CD4-positive, alpha-beta memory T cell (primary cell): ENCODE results near the gene DLEU7. TPM values are rescaled to one million over a fixed set of nuclear protein-coding genes. Genes with fewer than 3 reads are reported as not detected.

Source experiments
- CTCF ChIA-PET: fragments of 350-600 bp; sonication (Branson Sonifier 250); formaldehyde crosslinking; loops from one replicate; lab custom pipeline; 2021; ENCODE audit warnings: inconsistent platforms; ENCODE audit not compliant: partially characterized antibody; lab: Charles Lee
- POLR2A ChIA-PET: fragments of 350-600 bp; sonication (Branson Sonifier 250); formaldehyde crosslinking; loops from one replicate; lab custom pipeline; 2021; ENCODE audit not compliant: partially characterized antibody; lab: Charles Lee
- DNase-seq, 5 donors: peaks; one replicate each; pipeline versions ENCODE4 v3.0.0 to v3.0.0-alpha.2; 2020 to 2022; ENCODE audit warnings: mixed read lengths in 1 of 5
- H3K27ac ChIP-seq: one replicate; pipeline ENCODE4 v1.7.0; 2013; ENCODE audit warnings: low read depth, low read length
- H3K27me3 ChIP-seq: 2 replicates; pipeline ENCODE4 v1.7.0; 2013; ENCODE audit warnings: mild to moderate bottlenecking, low read length, moderate library complexity; ENCODE audit not compliant: insufficient read depth
- H3K36me3 ChIP-seq: 2 replicates; pipeline ENCODE4 v1.7.0; 2013; ENCODE audit warnings: mild to moderate bottlenecking, low read length, moderate library complexity; ENCODE audit not compliant: insufficient read depth
- H3K4me1 ChIP-seq: 2 replicates; pipeline ENCODE4 v1.7.0; 2013; ENCODE audit warnings: mild to moderate bottlenecking, low read length, moderate library complexity; ENCODE audit not compliant: insufficient read depth
- H3K4me3 ChIP-seq, 2 donors: one replicate each; pipeline ENCODE4 v1.7.0; 2013; ENCODE audit warnings: low read length in 2 of 2, mild to moderate bottlenecking in 1 of 2
- H3K9me3 ChIP-seq, 2 donors: one replicate each; pipeline ENCODE4 v1.7.0; 2013; ENCODE audit warnings: low read length in 2 of 2, control low read depth in 1 of 2; ENCODE audit not compliant: control insufficient read depth in 1 of 2
- H3K27ac Mint-ChIP-seq, 7 donors: one replicate each; pipeline ENCODE4 v1.8.0; 2020 to 2021; ENCODE audit warnings: mixed read lengths in 7 of 7, mild to moderate bottlenecking in 6 of 7, inconsistent platforms in 3 of 7, moderate library complexity in 3 of 7
- H3K27me3 Mint-ChIP-seq, 2 donors: one replicate each; pipeline ENCODE4 v1.8.0; 2020 to 2021; ENCODE audit warnings: mixed read lengths in 2 of 2
- H3K36me3 Mint-ChIP-seq, 2 donors: one replicate each; pipeline ENCODE4 v1.8.0; 2020 to 2021; ENCODE audit warnings: mixed read lengths in 2 of 2, inconsistent platforms in 1 of 2, mild to moderate bottlenecking in 1 of 2
- H3K4me1 Mint-ChIP-seq, 4 donors: one replicate each; pipeline ENCODE4 v1.8.0; 2020 to 2021; ENCODE audit warnings: mixed read lengths in 4 of 4, mild to moderate bottlenecking in 1 of 4
- H3K4me3 Mint-ChIP-seq, 8 donors: one replicate each; pipeline ENCODE4 v1.8.0; 2020 to 2021; ENCODE audit warnings: mixed read lengths in 8 of 8, mild to moderate bottlenecking in 7 of 8, moderate library complexity in 6 of 8, inconsistent platforms in 3 of 8
- H3K9me3 Mint-ChIP-seq, 8 donors: one replicate each; pipeline ENCODE4 v1.8.0; 2020 to 2021; ENCODE audit warnings: mixed read lengths in 8 of 8, mild to moderate bottlenecking in 5 of 8, inconsistent platforms in 3 of 8, moderate library complexity in 1 of 8
- intact Hi-C: fragments of 100-400 bp; cut with micrococcal nuclease; formaldehyde crosslinking; loops from one replicate; pipeline ENCODE4 v1.15.1; 2023
- polyA plus RNA-seq, 2 donors: library from polyadenylated mRNA; unstranded; fragments of 300-500 nt; fragmentation: Illumina TruSeq; gene quantifications; one replicate each; pipeline ENCODE4 v1.2.3, GENCODE V29; 2021
- total RNA-seq, 2 experiments: library from RNA; stranded (reverse); gene quantifications; one replicate each; pipeline ENCODE4 v1.2.3, GENCODE V29; 2021

Gene DLEU7
- total and polyA plus RNA-seq, 4 experiments from 2014 or later = 0.22 TPM; not detected in 3

DNA sequence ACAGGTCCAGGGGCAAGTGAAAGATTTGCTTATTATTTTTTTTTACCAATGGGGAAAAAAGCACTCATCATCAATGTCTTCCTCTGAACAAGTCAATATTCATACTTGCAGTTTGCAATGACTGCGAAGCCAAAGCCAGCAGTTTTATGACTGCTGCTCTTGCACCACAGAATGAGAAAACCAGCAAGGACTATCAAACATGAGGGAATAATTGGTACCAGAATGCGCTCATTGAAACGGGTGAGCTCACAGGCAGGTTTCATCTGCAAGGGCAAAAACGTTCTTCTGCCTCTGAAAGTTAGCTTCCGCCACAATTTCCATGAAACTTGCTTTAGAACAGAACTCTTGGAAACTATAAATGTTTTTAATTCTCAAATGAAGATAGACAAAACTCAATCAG is 5.5 kb downstream of the DLEU7 start:
- POLR2A ChIA-PET = no interaction called here
- no peak overlapping the region for H3K27ac Mint-ChIP-seq

GRCh38 chr13:50831512-50831911 is 12.0 kb downstream of the DLEU7 start:
- no peak for DNase-seq
- Histone ChIP-seq H3K27ac (no peak overlapping the region), H3K4me1 (no peaks in the 10 kb centered on the region), H3K4me3 (no peak overlapping the region), H3K9me3 (no peaks in the 10 kb centered on the region), H3K27me3 (no peaks in the 10 kb centered on the region), H3K36me3 (no peaks in the 10 kb centered on the region)
- Mint-ChIP-seq H3K4me1 (no peaks in the 10 kb centered on the region), H3K36me3 (peaks cover 3 to 7% of the 10 kb centered on the region in 2 donors), H3K27me3 (peaks cover 1 to 2% of the 10 kb centered on the region in 2 donors), H3K27ac (no peak overlapping the region), H3K4me3 (no peak overlapping the region), H3K9me3 (peaks cover 0 to 28% (median 11%) of the 10 kb centered on the region in 8 donors)
- ChIA-PET CTCF (interaction anchor here (1.3 kb wide), 1 partner anchor 41 kb away, joined by 3 read pairs; no protein-coding TSS in a partner anchor), POLR2A (no interaction called here)
- intact Hi-C loops = no loop called here

More for the DNA sequence above, 5.5 kb downstream of the DLEU7 start:
- H3K27me3 ChIP-seq = no peaks in the 10 kb centered on the region
- intact Hi-C loops = no loop called here
- H3K9me3 ChIP-seq = no peaks in the 10 kb centered on the region
- peaks cover 0 to 16% (median 8%) of the 10 kb centered on the region in 8 donors for H3K9me3 Mint-ChIP-seq
- no peaks in the 10 kb centered on the region for H3K36me3 ChIP-seq
- CTCF ChIA-PET = interaction anchor here (1.6 kb wide), 1 partner anchor 8 kb away, joined by 3 read pairs; no protein-coding TSS in a partner anchor
- H3K4me3 Mint-ChIP-seq = no peak overlapping the region
- H3K36me3 Mint-ChIP-seq = peaks cover 3 to 5% of the 10 kb centered on the region in 2 donors
- DNase-seq = no peak
- no peak overlapping the region for H3K4me3 ChIP-seq
- no peaks in the 10 kb centered on the region for H3K4me1 ChIP-seq
- peaks cover 0 to 2% (median under 1%) of the 10 kb centered on the region in 4 donors for H3K4me1 Mint-ChIP-seq
- peaks cover 5 to 13% of the 10 kb centered on the region in 2 donors for H3K27me3 Mint-ChIP-seq
- no peak overlapping the region for H3K27ac ChIP-seq

DNA sequence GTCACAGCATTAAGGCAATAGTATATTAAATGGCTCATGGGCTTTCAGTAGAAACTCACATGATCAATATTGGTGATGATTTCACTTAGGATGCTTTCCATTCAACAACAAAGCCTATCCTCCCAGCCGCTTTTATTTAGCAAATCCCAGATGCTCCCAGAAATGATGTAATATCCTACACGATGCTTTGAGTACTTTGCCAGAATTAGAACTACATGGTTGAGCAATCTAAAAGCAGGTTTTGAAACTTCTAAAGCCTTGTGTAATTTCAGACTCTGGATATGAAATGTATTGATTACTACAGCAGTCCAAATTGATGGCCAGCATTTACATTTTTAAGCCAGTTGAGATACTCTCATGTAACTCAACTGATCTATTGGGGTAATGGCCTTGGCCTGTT is 13.6 kb downstream of the DLEU7 start:
- no peak overlapping the region for H3K27ac ChIP-seq
- no peaks in the 10 kb centered on the region for H3K4me1 ChIP-seq
- peaks cover 0 to 28% (median 11%) of the 10 kb centered on the region in 8 donors for H3K9me3 Mint-ChIP-seq
- no peaks in the 10 kb centered on the region for H3K4me1 Mint-ChIP-seq
- ChIA-PET CTCF (interaction anchor here (1.2 to 1.6 kb wide), 3 partner anchors 9 to 82 kb away, joined by 3 to 4 read pairs (median 4); no protein-coding TSS in a partner anchor), POLR2A (no interaction called here)
- no peak overlapping the region for H3K27ac Mint-ChIP-seq
- no peak overlapping the region for H3K4me3 ChIP-seq
- H3K36me3 ChIP-seq = no peaks in the 10 kb centered on the region
- H3K9me3 ChIP-seq = no peaks in the 10 kb centered on the region
- no peaks in the 10 kb centered on the region for H3K27me3 ChIP-seq
- peaks cover 0 to 1% of the 10 kb centered on the region in 2 donors for H3K27me3 Mint-ChIP-seq
- DNase-seq = no peak
- H3K36me3 Mint-ChIP-seq = peaks cover 3 to 7% of the 10 kb centered on the region in 2 donors
- intact Hi-C loops = no loop called here
- no peak overlapping the region for H3K4me3 Mint-ChIP-seq

DNA sequence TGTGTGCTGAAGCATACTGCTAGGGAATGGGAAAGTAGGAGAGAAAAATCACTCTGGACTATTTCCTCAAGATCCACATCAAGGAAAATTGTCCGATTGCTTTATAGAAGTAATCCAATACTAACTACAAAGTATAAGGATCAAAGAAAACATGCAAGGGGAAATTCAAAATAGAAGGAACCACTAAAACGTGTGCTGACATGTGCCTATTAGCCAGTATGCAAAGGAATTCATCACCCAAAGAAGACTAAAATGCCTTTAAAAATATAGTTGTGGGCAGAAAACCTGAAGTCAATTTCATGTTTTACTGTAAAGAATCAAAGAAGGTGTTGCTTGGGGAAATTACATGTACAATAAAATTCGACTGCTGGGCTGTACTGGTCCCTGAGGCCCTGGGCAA is 14.3 kb downstream of the DLEU7 start:
- POLR2A ChIA-PET = no interaction called here
- peaks cover 3 to 7% of the 10 kb centered on the region in 2 donors for H3K36me3 Mint-ChIP-seq

GRCh38 chr13:50826035-50826434 is 17.5 kb downstream of the DLEU7 start:
- no peak overlapping the region for H3K27ac ChIP-seq
- no peaks in the 10 kb centered on the region for H3K36me3 ChIP-seq
- no peaks in the 10 kb centered on the region for H3K4me1 ChIP-seq
- peaks cover 0 to 2% of the 10 kb centered on the region in 2 donors for H3K27me3 Mint-ChIP-seq
- no peaks in the 10 kb centered on the region for H3K9me3 ChIP-seq
- no peaks in the 10 kb centered on the region for H3K4me1 Mint-ChIP-seq
- H3K27me3 ChIP-seq = no peaks in the 10 kb centered on the region
- ChIA-PET POLR2A (no interaction called here), CTCF (no interaction called here)
- no peak overlapping the region for H3K4me3 ChIP-seq
- no peak overlapping the region for H3K27ac Mint-ChIP-seq
- no peaks in the 10 kb centered on the region for H3K36me3 Mint-ChIP-seq
- H3K9me3 Mint-ChIP-seq = no peaks in the 10 kb centered on the region
- no peak for DNase-seq
- intact Hi-C loops = no loop called here
- H3K4me3 Mint-ChIP-seq = no peak overlapping the region

More for the DNA sequence above, 14.3 kb downstream of the DLEU7 start:
- H3K9me3 Mint-ChIP-seq = peaks cover 0 to 24% (median 10%) of the 10 kb centered on the region in 8 donors
- peaks cover 1 to 2% of the 10 kb centered on the region in 2 donors for H3K27me3 Mint-ChIP-seq
- no peaks in the 10 kb centered on the region for H3K9me3 ChIP-seq
- no peaks in the 10 kb centered on the region for H3K4me1 Mint-ChIP-seq
- H3K4me1 ChIP-seq = no peaks in the 10 kb centered on the region
- H3K27ac ChIP-seq = no peak overlapping the region
- intact Hi-C loops = no loop called here
- H3K27ac Mint-ChIP-seq = no peak overlapping the region
- CTCF ChIA-PET = interaction anchor here (1.2 to 1.6 kb wide), 2 partner anchors 82 to 83 kb away, joined by 3 to 4 read pairs; no protein-coding TSS in a partner anchor
- H3K27me3 ChIP-seq = no peaks in the 10 kb centered on the region
- no peak overlapping the region for H3K4me3 ChIP-seq
- H3K4me3 Mint-ChIP-seq = no peak overlapping the region
- no peak for DNase-seq
- no peaks in the 10 kb centered on the region for H3K36me3 ChIP-seq

DNA sequence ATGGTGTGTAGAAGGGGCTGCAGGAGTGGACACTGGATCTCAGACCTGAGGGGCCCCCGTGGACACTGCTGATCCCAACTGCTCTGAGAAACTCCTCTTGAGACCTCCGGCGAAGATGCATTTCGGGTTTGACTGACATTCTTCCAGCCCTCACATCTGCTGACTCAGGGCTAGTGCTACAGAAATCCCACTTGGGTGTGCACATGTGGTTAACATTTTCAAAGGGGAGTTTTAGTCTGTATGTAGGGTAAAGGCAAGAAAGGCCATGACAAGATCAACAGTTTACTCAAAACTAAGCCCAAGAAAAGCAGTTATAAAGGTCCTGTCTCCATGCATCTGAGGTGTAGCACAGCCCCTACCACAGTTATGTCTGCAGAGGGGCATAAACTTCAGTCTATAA is 31.2 kb downstream of the DLEU7 start:
- H3K27ac Mint-ChIP-seq = no peak overlapping the region
- no peaks in the 10 kb centered on the region for H3K9me3 Mint-ChIP-seq
- peaks cover 0 to 3% of the 10 kb centered on the region in 2 donors for H3K36me3 Mint-ChIP-seq
- Histone ChIP-seq H3K9me3 (no peaks in the 10 kb centered on the region), H3K27ac (no peak overlapping the region), H3K27me3 (no peaks in the 10 kb centered on the region), H3K4me1 (no peaks in the 10 kb centered on the region), H3K36me3 (no peaks in the 10 kb centered on the region), H3K4me3 (no peak overlapping the region)
- H3K4me1 Mint-ChIP-seq = peaks cover 0 to 3% (median 0%) of the 10 kb centered on the region in 4 donors
- no peak overlapping the region for H3K4me3 Mint-ChIP-seq
- intact Hi-C loops = no loop called here
- ChIA-PET POLR2A (no interaction called here), CTCF (interaction anchor here (1.1 to 1.7 kb wide), 2 partner anchors 9 to 11 kb away, joined by 3 to 6 read pairs; no protein-coding TSS in a partner anchor)
- DNase-seq = no peak
- no peaks in the 10 kb centered on the region for H3K27me3 Mint-ChIP-seq

DNA sequence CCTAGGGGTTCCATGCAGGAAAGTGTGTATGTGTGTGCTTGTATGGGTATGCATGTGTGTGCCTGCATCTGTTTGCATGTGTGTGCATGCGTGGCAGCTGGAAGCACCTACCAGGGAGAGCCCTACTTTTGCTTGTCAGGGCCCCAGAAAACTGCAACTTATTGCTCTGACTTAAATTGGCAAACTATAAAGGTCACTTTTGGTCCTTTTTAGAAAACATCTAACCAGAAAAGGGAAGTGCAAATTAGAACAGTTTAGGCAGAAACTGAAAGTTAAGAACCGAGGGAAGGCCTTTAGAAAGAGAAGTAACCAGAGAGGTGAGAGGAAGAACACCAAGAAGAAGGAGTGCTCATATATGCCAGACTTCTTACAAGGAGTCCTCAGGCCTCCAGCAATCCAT is 32.5 kb downstream of the DLEU7 start:
- H3K27ac Mint-ChIP-seq = no peak overlapping the region
- peaks cover 0 to 3% (median 0%) of the 10 kb centered on the region in 4 donors for H3K4me1 Mint-ChIP-seq
- POLR2A ChIA-PET = no interaction called here
- H3K4me3 ChIP-seq = no peak overlapping the region
- no peaks in the 10 kb centered on the region for H3K27me3 ChIP-seq
- no peak overlapping the region for H3K4me3 Mint-ChIP-seq
- no peak overlapping the region for H3K27ac ChIP-seq
- CTCF ChIA-PET = interaction anchor here (1.1 to 1.7 kb wide), 3 partner anchors 10 to 101 kb away, joined by 4 to 13 read pairs (median 12); no protein-coding TSS in a partner anchor
- DNase-seq = no peak
- H3K4me1 ChIP-seq = no peaks in the 10 kb centered on the region
- H3K27me3 Mint-ChIP-seq = no peaks in the 10 kb centered on the region
- intact Hi-C loops = no loop called here
- peaks cover 0 to under 1% (median under 1%) of the 10 kb centered on the region in 8 donors for H3K9me3 Mint-ChIP-seq
- no peaks in the 10 kb centered on the region for H3K36me3 ChIP-seq
- H3K36me3 Mint-ChIP-seq = peaks cover 0 to 4% of the 10 kb centered on the region in 2 donors
- no peaks in the 10 kb centered on the region for H3K9me3 ChIP-seq
